ENCODE data around the gene NR1I3.
A peak's percentile ranks its signal among the peaks of the same experiment; 100 is the strongest.

NR1I3 gene

DNA sequence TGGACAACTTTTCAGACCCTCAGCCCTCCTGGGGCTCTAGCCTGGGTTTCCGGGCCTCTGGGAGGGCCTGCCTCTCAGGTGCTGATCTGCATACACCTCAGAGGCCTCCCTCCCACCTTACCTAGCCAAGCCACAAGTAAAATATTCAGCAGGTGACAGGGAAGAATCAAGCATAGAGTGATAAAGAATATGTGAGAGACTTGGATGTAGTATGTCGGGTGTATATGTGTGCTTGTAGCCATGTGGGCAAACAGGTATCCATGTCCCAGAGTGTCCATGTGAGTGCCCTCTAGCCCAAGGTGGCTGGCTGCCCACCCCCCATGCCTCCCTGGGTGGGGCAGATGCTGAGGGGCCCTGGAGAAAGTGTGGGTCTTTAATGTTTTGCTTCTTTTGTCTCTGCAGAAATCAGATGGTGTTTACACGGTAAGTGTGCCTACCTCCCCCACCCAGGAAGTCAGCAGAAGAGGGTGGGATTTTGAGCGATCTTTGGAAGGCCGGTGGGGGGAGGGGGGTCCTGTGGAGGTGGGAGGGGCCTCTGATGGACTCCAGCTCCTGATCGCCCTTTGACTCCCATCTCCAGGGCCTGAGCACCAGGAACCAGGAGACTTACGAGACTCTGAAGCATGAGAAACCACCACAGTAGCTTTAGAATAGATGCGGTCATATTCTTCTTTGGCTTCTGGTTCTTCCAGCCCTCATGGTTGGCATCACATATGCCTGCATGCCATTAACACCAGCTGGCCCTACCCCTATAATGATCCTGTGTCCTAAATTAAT lies 19.5 kb downstream of the NR1I3 start:
- Mint-ChIP-seq H3K36me3 (ENCODE audit: low read depth) (peaks cover 18% of the 10 kb centered on the region), H3K27me3 (no peaks in the 10 kb centered on the region), H3K4me3 (no peak overlapping the region), H3K9me3 (no peaks in the 10 kb centered on the region), H3K4me1 (ENCODE audit: low read depth) (peaks cover 55% of the 10 kb centered on the region), H3K27ac (peak overlapping the region; percentile 69)
- DNase-seq = no peak

- Mint-ChIP-seq H3K4me3 (no peak overlapping the region), H3K27me3 (no peaks in the 10 kb centered on the region), H3K4me1 (ENCODE audit: low read depth) (peaks cover 55% of the 10 kb centered on the region), H3K36me3 (ENCODE audit: low read depth) (peaks cover 25% of the 10 kb centered on the region), H3K9me3 (no peaks in the 10 kb centered on the region), H3K27ac (peak overlapping the region; percentile 69)
- no peak for DNase-seq
Measured at GRCh38 chr1:161217831-161218230, 20.2 kb downstream of the NR1I3 start.

- Mint-ChIP-seq H3K36me3 (ENCODE audit: low read depth) (peaks cover 32% of the 10 kb centered on the region), H3K27me3 (no peaks in the 10 kb centered on the region), H3K4me3 (no peak overlapping the region), H3K4me1 (ENCODE audit: low read depth) (peaks cover 55% of the 10 kb centered on the region), H3K27ac (peak overlapping the region; percentile 76), H3K9me3 (no peaks in the 10 kb centered on the region)
- DNase-seq = no peak
Measured at GRCh38 chr1:161216945-161217712, 20.9 kb downstream of the NR1I3 start.

DNA sequence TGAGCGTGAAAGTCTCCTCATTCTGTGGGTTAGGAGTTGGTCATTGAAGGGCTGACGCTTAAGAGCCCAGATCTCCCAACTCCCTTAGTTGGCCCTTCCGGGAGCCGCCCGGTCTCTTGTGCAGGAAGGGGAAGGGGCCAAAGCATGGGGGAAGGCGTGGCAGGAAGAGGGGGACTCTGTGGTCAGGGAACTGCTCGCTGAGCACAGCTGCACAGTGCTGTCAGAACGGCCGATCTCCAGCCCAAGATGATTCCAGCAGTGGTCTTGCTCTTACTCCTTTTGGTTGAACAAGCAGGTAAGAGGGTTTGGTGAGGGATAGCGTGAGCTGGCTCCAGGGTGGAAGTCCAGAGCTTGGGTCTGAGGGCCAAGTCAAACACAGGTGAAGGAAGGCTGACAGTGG lies 22.9 kb downstream of the NR1I3 start, which contains the start of gene FCER1G:
Gene FCER1G, plus strand, starts transcription at position 220 of the 400 bp plus-strand sequence. Its CDS starts 27 bp downstream, at position 247.
- Mint-ChIP-seq H3K4me3 (peak within 1 kb of the TSS; percentile 13), H3K9me3 (no peaks in the 10 kb centered on the region), H3K36me3 (ENCODE audit: low read depth) (peaks cover 53% of the 10 kb centered on the region), H3K4me1 (ENCODE audit: low read depth) (peaks cover 46% of the 10 kb centered on the region), H3K27ac (peak within 1 kb of the TSS; percentile 70), H3K27me3 (no peaks in the 10 kb centered on the region)
- no peak for DNase-seq

- no peaks in the 10 kb centered on the region for H3K9me3 Mint-ChIP-seq
- no peak overlapping the region for H3K27ac Mint-ChIP-seq
- H3K4me1 Mint-ChIP-seq (ENCODE audit: low read depth) = peaks cover 46% of the 10 kb centered on the region
- DNase-seq = no peak
- H3K27me3 Mint-ChIP-seq = no peaks in the 10 kb centered on the region
- H3K4me3 Mint-ChIP-seq = no peak overlapping the region
- H3K36me3 Mint-ChIP-seq (ENCODE audit: low read depth) = peaks cover 60% of the 10 kb centered on the region
Measured at GRCh38 chr1:161214369-161214768, 23.6 kb downstream of the NR1I3 start.

- DNase-seq = peak; percentile 76
- no peaks in the 10 kb centered on the region for H3K9me3 Mint-ChIP-seq
Measured at GRCh38 chr1:161209790-161210409, 28.1 kb downstream of the NR1I3 start.

DNA sequence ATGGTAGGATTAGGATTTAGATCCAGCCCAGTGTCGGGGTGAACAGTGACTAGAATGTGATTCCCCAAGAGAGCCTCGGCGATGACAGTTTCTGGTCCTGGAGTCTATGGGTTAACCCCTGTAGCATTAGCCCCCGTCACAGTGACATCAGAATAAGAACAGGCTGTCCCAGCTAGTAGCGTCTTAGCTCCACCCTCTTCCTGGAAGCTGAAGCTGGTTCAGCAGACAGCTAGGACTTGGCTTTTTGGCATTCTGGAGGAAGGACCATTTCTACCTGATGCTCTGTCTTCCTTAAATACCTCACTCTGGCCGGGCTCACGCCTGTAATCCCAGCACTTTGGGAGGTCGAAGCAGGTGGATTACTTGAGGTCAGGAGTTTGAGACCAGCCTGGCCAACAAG lies 30.8 kb downstream of the NR1I3 start:
- Mint-ChIP-seq H3K4me1 (ENCODE audit: low read depth) (peaks cover 52% of the 10 kb centered on the region), H3K27ac (peak overlapping the region; percentile 50), H3K27me3 (no peaks in the 10 kb centered on the region), H3K9me3 (no peaks in the 10 kb centered on the region), H3K4me3 (no peak overlapping the region), H3K36me3 (ENCODE audit: low read depth) (peaks cover 87% of the 10 kb centered on the region)
- DNase-seq = no peak

More at GRCh38 chr1:161209790-161210409, 28.1 kb downstream of the NR1I3 start:
- Mint-ChIP-seq H3K4me3 (no peak overlapping the region), H3K27ac (peak overlapping the region; percentile 88), H3K27me3 (no peaks in the 10 kb centered on the region), H3K36me3 (ENCODE audit: low read depth) (peaks cover 91% of the 10 kb centered on the region), H3K4me1 (ENCODE audit: low read depth) (peaks cover 35% of the 10 kb centered on the region)

- Mint-ChIP-seq H3K4me1 (ENCODE audit: low read depth) (peaks cover 56% of the 10 kb centered on the region), H3K27ac (peak overlapping the region; percentile 71)
Measured at GRCh38 chr1:161206411-161207140, 31.4 kb downstream of the NR1I3 start.

GRCh38 chr1:161201836-161202712 lies 35.9 kb downstream of the NR1I3 start, which contains the start of gene NDUFS2:
Gene NDUFS2 (plus strand): TSS chr1:161202367. CDS start chr1:161202386, 19 bp downstream.
- peak; percentile 91 for DNase-seq
- Mint-ChIP-seq H3K36me3 (ENCODE audit: low read depth) (peaks cover 45% of the 10 kb centered on the region), H3K27me3 (no peaks in the 10 kb centered on the region), H3K4me3 (peak within 1 kb of the TSS; percentile 93), H3K9me3 (no peaks in the 10 kb centered on the region), H3K4me1 (ENCODE audit: low read depth) (peaks cover 60% of the 10 kb centered on the region), H3K27ac (peak within 1 kb of the TSS; percentile 96)

More at GRCh38 chr1:161206411-161207140, 31.4 kb downstream of the NR1I3 start:
- H3K4me3 Mint-ChIP-seq = no peak overlapping the region
- no peaks in the 10 kb centered on the region for H3K27me3 Mint-ChIP-seq
- H3K36me3 Mint-ChIP-seq (ENCODE audit: low read depth) = peaks cover 81% of the 10 kb centered on the region
- H3K9me3 Mint-ChIP-seq = no peaks in the 10 kb centered on the region
- no peak for DNase-seq

DNA sequence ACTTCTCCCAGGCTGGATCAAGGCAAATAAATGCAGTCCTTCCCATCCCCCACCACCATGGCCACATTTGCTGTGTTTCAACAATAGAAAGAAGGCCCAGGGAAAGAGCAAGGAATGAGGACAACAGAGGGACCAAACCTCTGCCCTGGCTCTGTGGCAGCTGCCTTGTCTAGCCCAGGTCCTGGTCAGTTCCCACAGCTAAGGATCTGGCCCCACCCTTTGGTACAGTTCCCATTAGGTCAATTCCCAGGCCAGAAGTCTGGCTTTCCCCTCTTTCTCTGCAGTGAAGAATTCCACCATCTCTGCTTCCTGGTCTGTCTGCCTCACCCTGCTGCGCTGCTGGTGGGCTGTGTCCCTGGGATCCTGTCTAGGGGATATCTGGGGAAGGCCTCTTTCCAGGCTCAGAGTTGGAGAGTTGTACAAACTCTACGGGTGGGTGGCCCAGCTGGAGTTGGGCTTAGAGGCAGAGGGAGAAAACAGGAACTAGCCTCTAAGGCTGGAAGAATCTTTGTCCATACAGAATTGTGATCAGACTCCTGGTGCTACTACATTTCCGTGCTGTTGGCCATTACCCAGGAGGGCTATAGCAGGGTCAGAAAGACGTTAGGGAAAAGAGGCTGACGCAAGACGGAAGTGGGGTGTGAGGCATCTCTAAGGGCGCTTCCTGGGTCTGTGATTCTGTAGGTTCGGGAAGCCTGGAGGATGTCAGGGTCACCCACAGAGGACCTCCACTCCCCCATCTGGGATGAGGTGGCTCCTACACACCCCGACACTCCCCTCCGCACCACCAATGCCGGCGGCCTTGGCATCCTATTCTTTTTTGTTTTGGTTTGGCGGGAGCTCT lies 36.8 kb downstream of the NR1I3 start:
- Mint-ChIP-seq H3K4me1 (ENCODE audit: low read depth) (peaks cover 54% of the 10 kb centered on the region), H3K27me3 (no peaks in the 10 kb centered on the region), H3K36me3 (ENCODE audit: low read depth) (peaks cover 36% of the 10 kb centered on the region), H3K9me3 (no peaks in the 10 kb centered on the region), H3K27ac (peak overlapping the region; percentile 96), H3K4me3 (peak overlapping the region; percentile 93)
- DNase-seq = no peak

- H3K4me1 Mint-ChIP-seq (ENCODE audit: low read depth) = peaks cover 50% of the 10 kb centered on the region
- H3K4me3 Mint-ChIP-seq = peak overlapping the region; percentile 6
- H3K27ac Mint-ChIP-seq = peak overlapping the region; percentile 96
- no peaks in the 10 kb centered on the region for H3K9me3 Mint-ChIP-seq
- no peaks in the 10 kb centered on the region for H3K27me3 Mint-ChIP-seq
- peaks cover 29% of the 10 kb centered on the region for H3K36me3 Mint-ChIP-seq (ENCODE audit: low read depth)
- peak; percentile 54 for DNase-seq
Measured at GRCh38 chr1:161200421-161200991, 37.5 kb downstream of the NR1I3 start.

GRCh38 chr1:161199506-161200139 lies 38.4 kb downstream of the NR1I3 start:
- Mint-ChIP-seq H3K27ac (peak overlapping the region; percentile 96), H3K9me3 (no peaks in the 10 kb centered on the region), H3K36me3 (ENCODE audit: low read depth) (peaks cover 22% of the 10 kb centered on the region), H3K27me3 (no peaks in the 10 kb centered on the region), H3K4me3 (no peak overlapping the region), H3K4me1 (ENCODE audit: low read depth) (peaks cover 52% of the 10 kb centered on the region)
- DNase-seq = no peak
